ENCODE results near the gene CYP27A1. TPM values are rescaled to one million over a fixed set of nuclear protein-coding genes. Genes with fewer than 3 reads are reported as not detected.

CYP27A1 gene
- total RNA-seq, 1 experiment from 2014 or later, result 20.9 TPM

- H3K4me3 ChIP-seq (ENCODE audit: low read depth, low read length), result no peak overlapping the region
- intact Hi-C loops (cut with micrococcal nuclease; ENCODE audit: unreplicated experiment), result no loop called here
- H3K9me3 ChIP-seq, result no peaks in the 10 kb centered on the region
- H3K36me3 Mint-ChIP-seq (ENCODE audit: insufficient read depth, unreplicated experiment), result peaks cover 78% of the 10 kb centered on the region
- DNase-seq, result no peak
- H3K27me3 ChIP-seq (replicated peaks; ENCODE audit: control insufficient read depth, insufficient read depth, low read length), result no peaks in the 10 kb centered on the region
- CTCF ChIA-PET, result interaction anchor here (1.1 kb wide), 1 partner anchor 89 kb away, joined by 4 read pairs; the partner anchor contains the start of genes BCS1L and ZNF142
- peaks cover 6% of the 10 kb centered on the region for H3K36me3 ChIP-seq (ENCODE audit: control insufficient read depth, insufficient read depth, low read length)
- no peaks in the 10 kb centered on the region for H3K4me1 ChIP-seq
- BruUV-seq (replicated peaks), result no TSS peak
- H3K4me3 Mint-ChIP-seq (ENCODE audit: unreplicated experiment), result no peak overlapping the region
- H3K27ac Mint-ChIP-seq (ENCODE audit: unreplicated experiment), result no peak overlapping the region
- H3K27me3 Mint-ChIP-seq (ENCODE audit: insufficient read depth, unreplicated experiment), result no peaks in the 10 kb centered on the region
- POLR2A ChIA-PET, result no interaction called here
- no peaks in the 10 kb centered on the region for H3K4me1 Mint-ChIP-seq (ENCODE audit: low read depth, unreplicated experiment)
- TF ChIP-seq, protein P1, sequence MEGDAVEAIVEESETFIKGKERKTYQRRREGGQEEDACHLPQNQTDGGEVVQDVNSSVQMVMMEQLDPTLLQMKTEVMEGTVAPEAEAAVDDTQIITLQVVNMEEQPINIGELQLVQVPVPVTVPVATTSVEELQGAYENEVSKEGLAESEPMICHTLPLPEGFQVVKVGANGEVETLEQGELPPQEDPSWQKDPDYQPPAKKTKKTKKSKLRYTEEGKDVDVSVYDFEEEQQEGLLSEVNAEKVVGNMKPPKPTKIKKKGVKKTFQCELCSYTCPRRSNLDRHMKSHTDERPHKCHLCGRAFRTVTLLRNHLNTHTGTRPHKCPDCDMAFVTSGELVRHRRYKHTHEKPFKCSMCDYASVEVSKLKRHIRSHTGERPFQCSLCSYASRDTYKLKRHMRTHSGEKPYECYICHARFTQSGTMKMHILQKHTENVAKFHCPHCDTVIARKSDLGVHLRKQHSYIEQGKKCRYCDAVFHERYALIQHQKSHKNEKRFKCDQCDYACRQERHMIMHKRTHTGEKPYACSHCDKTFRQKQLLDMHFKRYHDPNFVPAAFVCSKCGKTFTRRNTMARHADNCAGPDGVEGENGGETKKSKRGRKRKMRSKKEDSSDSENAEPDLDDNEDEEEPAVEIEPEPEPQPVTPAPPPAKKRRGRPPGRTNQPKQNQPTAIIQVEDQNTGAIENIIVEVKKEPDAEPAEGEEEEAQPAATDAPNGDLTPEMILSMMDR (IDR thresholded peaks at IDR 0.05; ENCODE audit: insufficient read depth in 1 of 2, low read depth in 1 of 2, low read length in 1 of 2, severe bottlenecking in 1 of 2, unreplicated experiment in 1 of 2), result no peak
- H3K9me3 Mint-ChIP-seq (ENCODE audit: unreplicated experiment), result no peaks in the 10 kb centered on the region
These were observed 33.1 kb upstream of the CYP27A1 start for GRCh38 chr2:218748741-218749441.

DNA sequence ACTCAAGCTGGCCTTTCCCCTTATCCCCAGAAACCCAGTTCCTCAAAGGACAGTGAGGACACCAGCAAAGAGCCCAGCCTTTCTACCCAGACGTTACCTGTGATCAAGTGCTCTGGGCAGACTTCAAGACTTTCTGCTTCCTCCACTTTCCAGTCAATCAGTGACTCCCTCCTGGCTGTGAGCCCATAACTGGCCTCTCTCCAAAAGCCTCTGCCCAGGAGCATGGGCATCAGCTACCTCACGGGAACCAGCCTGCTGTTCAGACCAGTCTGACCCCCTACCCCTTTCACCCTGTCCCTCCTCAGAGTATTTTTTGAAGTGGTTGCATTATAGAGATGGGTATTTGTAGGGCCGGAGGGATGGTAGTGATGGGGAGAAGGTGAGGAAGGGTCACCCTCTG lies 27.7 kb upstream of the CYP27A1 start:
- no peaks in the 10 kb centered on the region for H3K4me1 ChIP-seq
- H3K36me3 ChIP-seq (ENCODE audit: control insufficient read depth, insufficient read depth, low read length), result peaks cover 4% of the 10 kb centered on the region
- H3K4me1 Mint-ChIP-seq (ENCODE audit: low read depth, unreplicated experiment), result no peaks in the 10 kb centered on the region
- no peak for DNase-seq
- ChIA-PET CTCF (no interaction called here), POLR2A (no interaction called here)
- BruUV-seq (replicated peaks), result no TSS peak
- TF ChIP-seq, protein P1 (IDR thresholded peaks at IDR 0.05; ENCODE audit: insufficient read depth in 1 of 2, low read depth in 1 of 2, low read length in 1 of 2, severe bottlenecking in 1 of 2, unreplicated experiment in 1 of 2), result no peak
- H3K9me3 ChIP-seq, result no peaks in the 10 kb centered on the region
- H3K27ac Mint-ChIP-seq (ENCODE audit: unreplicated experiment), result no peak overlapping the region
- H3K27me3 ChIP-seq (replicated peaks; ENCODE audit: control insufficient read depth, insufficient read depth, low read length), result no peaks in the 10 kb centered on the region
- no peaks in the 10 kb centered on the region for H3K27me3 Mint-ChIP-seq (ENCODE audit: insufficient read depth, unreplicated experiment)
- H3K9me3 Mint-ChIP-seq (ENCODE audit: unreplicated experiment), result no peaks in the 10 kb centered on the region
- intact Hi-C loops (cut with micrococcal nuclease; ENCODE audit: unreplicated experiment), result no loop called here
- peaks cover 68% of the 10 kb centered on the region for H3K36me3 Mint-ChIP-seq (ENCODE audit: insufficient read depth, unreplicated experiment)
- no peak overlapping the region for H3K4me3 Mint-ChIP-seq (ENCODE audit: unreplicated experiment)
- no peak overlapping the region for H3K4me3 ChIP-seq (ENCODE audit: low read depth, low read length)

DNA sequence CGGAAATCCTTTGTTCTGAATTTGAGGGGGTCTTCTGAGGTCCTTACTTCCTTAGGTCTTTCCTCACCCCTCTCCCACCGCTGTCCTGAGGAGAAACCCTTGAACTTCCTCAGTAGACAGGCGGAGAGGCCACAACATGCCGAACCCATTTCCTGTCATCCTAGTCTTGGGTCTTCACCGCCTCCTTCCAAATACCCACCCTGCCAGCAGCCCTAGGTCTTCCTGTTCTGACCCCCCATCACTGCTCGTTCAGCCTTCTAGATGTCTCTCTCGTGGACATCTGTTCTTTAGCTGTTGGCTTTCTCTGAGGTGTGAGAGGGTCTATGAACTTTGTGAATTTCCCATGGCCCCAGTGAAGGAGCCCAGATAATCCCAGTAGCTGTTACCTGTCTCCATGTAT lies 27.2 kb upstream of the CYP27A1 start:
- Histone ChIP-seq H3K36me3 (ENCODE audit: control insufficient read depth, insufficient read depth, low read length) (peaks cover 3% of the 10 kb centered on the region), H3K9me3 (no peaks in the 10 kb centered on the region), H3K27me3 (replicated peaks; ENCODE audit: control insufficient read depth, insufficient read depth, low read length) (no peaks in the 10 kb centered on the region), H3K4me3 (ENCODE audit: low read depth, low read length) (no peak overlapping the region), H3K4me1 (no peaks in the 10 kb centered on the region)
- BruUV-seq (replicated peaks), result no TSS peak
- Mint-ChIP-seq H3K27ac (ENCODE audit: unreplicated experiment) (no peak overlapping the region), H3K9me3 (ENCODE audit: unreplicated experiment) (no peaks in the 10 kb centered on the region), H3K4me3 (ENCODE audit: unreplicated experiment) (no peak overlapping the region), H3K27me3 (ENCODE audit: insufficient read depth, unreplicated experiment) (no peaks in the 10 kb centered on the region), H3K4me1 (ENCODE audit: low read depth, unreplicated experiment) (no peaks in the 10 kb centered on the region), H3K36me3 (ENCODE audit: insufficient read depth, unreplicated experiment) (peaks cover 68% of the 10 kb centered on the region)
- TF ChIP-seq, protein P1 (IDR thresholded peaks at IDR 0.05; ENCODE audit: insufficient read depth in 1 of 2, low read depth in 1 of 2, low read length in 1 of 2, severe bottlenecking in 1 of 2, unreplicated experiment in 1 of 2), result no peak
- ChIA-PET POLR2A (no interaction called here), CTCF (no interaction called here)
- intact Hi-C loops (cut with micrococcal nuclease; ENCODE audit: unreplicated experiment), result no loop called here
- DNase-seq, result no peak

Data from Caco-2 (cell line).